22Rv1 (cell line): ENCODE data around the gene SERINC1.

Experiments used
- ZFX ChIP-seq: fragments of 450-650 bp; IDR thresholded peaks from 2 replicates; pipeline ENCODE4 v1.6.1; 2017; ENCODE audit warnings: antibody characterized with exemption, borderline replicate concordance
- TF ChIP-seq, protein P1 (sequence below): fragments of 450-650 bp; IDR thresholded peaks from 2 replicates; pipeline ENCODE4 v1.5.1; 2017; ENCODE audit warnings: mild to moderate bottlenecking

DNA sequence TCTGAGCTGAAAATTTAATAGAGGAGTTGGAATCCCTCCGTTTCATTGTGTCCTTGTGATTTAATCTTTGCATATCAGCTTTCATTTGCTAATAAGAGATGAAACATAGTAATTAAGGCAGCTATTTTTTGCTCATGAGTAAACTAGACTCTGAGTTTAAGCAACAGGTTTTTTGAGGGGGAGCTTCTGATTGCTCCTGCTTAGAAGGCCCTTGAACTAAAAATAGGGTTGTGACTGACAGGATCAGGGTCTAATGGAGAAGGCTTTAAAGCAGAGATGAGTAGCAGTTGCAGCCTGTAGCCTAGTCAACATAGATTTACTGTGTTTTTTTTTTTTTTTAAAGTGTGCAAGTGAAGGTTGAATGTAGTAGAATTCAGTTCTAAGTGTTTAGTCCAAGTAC, 54.8 kb downstream of the SERINC1 start:
- TF ChIP-seq, protein P1, sequence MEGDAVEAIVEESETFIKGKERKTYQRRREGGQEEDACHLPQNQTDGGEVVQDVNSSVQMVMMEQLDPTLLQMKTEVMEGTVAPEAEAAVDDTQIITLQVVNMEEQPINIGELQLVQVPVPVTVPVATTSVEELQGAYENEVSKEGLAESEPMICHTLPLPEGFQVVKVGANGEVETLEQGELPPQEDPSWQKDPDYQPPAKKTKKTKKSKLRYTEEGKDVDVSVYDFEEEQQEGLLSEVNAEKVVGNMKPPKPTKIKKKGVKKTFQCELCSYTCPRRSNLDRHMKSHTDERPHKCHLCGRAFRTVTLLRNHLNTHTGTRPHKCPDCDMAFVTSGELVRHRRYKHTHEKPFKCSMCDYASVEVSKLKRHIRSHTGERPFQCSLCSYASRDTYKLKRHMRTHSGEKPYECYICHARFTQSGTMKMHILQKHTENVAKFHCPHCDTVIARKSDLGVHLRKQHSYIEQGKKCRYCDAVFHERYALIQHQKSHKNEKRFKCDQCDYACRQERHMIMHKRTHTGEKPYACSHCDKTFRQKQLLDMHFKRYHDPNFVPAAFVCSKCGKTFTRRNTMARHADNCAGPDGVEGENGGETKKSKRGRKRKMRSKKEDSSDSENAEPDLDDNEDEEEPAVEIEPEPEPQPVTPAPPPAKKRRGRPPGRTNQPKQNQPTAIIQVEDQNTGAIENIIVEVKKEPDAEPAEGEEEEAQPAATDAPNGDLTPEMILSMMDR: no peak
- TF ChIP-seq ZFX: no peak
